NCI-H526 treated with DMSO at 0.1 percent for 48 hours (cell line): ENCODE results near the gene SIX1.

Experiments used
- DNase-seq: peaks from one replicate; lab custom pipeline; 2025; lab: John Stamatoyannopoulos, UW

Gene SIX1

GRCh38 chr14:60655119-60655897 is 6.0 kb upstream of the SIX1 start:
- DNase-seq: no peak

- no peak for DNase-seq
Measured at GRCh38 chr14:60654334-60654821, 5.1 kb upstream of the SIX1 start.

- DNase-seq: no peak
Measured at GRCh38 chr14:60653701-60654161, 4.5 kb upstream of the SIX1 start.

- peak; percentile 40 for DNase-seq
Measured at GRCh38 chr14:60652674-60653651, 3.7 kb upstream of the SIX1 start.

- peak; percentile 70 for DNase-seq
Measured at GRCh38 chr14:60651796-60652673, 2.8 kb upstream of the SIX1 start.

- no peak for DNase-seq
Measured at GRCh38 chr14:60651086-60651795, 2.0 kb upstream of the SIX1 start.

- peak; percentile 87 for DNase-seq
Measured at GRCh38 chr14:60650373-60650961, 1.2 kb upstream of the SIX1 start.

- DNase-seq: peak; percentile 87
Measured at GRCh38 chr14:60649875-60650372, 647 bp upstream of the SIX1 start.

GRCh38 chr14:60648249-60648933 is 886 bp downstream of the SIX1 start:
- DNase-seq: no peak

GRCh38 chr14:60647837-60648248 is 1.4 kb downstream of the SIX1 start:
- DNase-seq: peak; percentile 17

GRCh38 chr14:60647081-60647836 is 2.0 kb downstream of the SIX1 start:
- peak; percentile 62 for DNase-seq

GRCh38 chr14:60646226-60646818 is 3.0 kb downstream of the SIX1 start:
- peak; percentile 24 for DNase-seq

GRCh38 chr14:60645126-60645741 is 4.0 kb downstream of the SIX1 start:
- no peak for DNase-seq

- DNase-seq: no peak
Measured at GRCh38 chr14:60644666-60645065, 4.6 kb downstream of the SIX1 start.

- no peak for DNase-seq
Measured at GRCh38 chr14:60643463-60644314, 5.6 kb downstream of the SIX1 start.

- DNase-seq: no peak
Measured at GRCh38 chr14:60643141-60643462, 6.2 kb downstream of the SIX1 start.
